Lower leg skin (tissue), 4 donors: ENCODE measurements around the gene LRRC23. TPM values are rescaled to one million over a fixed set of nuclear protein-coding genes. Genes with fewer than 3 reads are reported as not detected.
"Not testable (repeated sequence)": the region's sequence is repeated elsewhere in the genome, so short reads cannot be mapped to it uniquely, and the experiment has no call there.

Experiments used
- DNase-seq, 2 donors: peaks; one replicate each; pipeline ENCODE4 v3.0.0-alpha.2; 2019; ENCODE audit warnings: low spot score in 2 of 2
- H3K4me3 ChIP-seq: fragments of 200-600 bp; sonication (generic); 2 replicates; pipeline ENCODE4 v1.5.1; 2017; ENCODE audit warnings: mild to moderate bottlenecking, low read depth; ENCODE audit not compliant: poor library complexity, severe bottlenecking
- POLR2A ChIP-seq, 2 donors: fragments of 450-650 bp; IDR thresholded peaks; one replicate each; pipeline ENCODE4 v1.6.1; 2016 to 2017; ENCODE audit warnings: antibody characterized with exemption in 2 of 2, mild to moderate bottlenecking in 1 of 2, moderate library complexity in 1 of 2
- WGBS, 2 donors: methylation state at CpG; one replicate each; pipeline ENCODE4 v1.1.5; 2018; 5-methylcytosine and 5-hydroxymethylcytosine counted together
- intact Hi-C: fragments of 100-400 bp; cut with DNase I; formaldehyde crosslinking; loops from one replicate; pipeline ENCODE4 v1.15.0; 2023; ENCODE audit warnings: low total_unique reads
- total RNA-seq, 4 donors: library from RNA; depleted of rRNA; stranded (reverse); fragments of >200 nt; gene quantifications; one replicate each; pipeline ENCODE4 v1.1.0, GENCODE V29; 2016
- TF ChIP-seq, protein P1 (sequence below), 3 donors: fragments of 450-650 bp; IDR thresholded peaks; one replicate each; pipeline ENCODE4 v1.5.1; 2016; ENCODE audit warnings: antibody characterized with exemption in 3 of 3, mild to moderate bottlenecking in 3 of 3, moderate library complexity in 2 of 3

LRRC23 gene
- total RNA-seq, 4 donors from 2014 or later, result 6.4 to 11.5 (median 8.2) TPM

GRCh38 chr12:6902448-6902847 lies 2.2 kb upstream of the LRRC23 start:
- WGBS, 2 donors, result 82 to 85% methylated on average over 4 of the region's 4 CpGs
- intact Hi-C loops, result no loop called here
- no peak for DNase-seq
- TF ChIP-seq, protein P1, sequence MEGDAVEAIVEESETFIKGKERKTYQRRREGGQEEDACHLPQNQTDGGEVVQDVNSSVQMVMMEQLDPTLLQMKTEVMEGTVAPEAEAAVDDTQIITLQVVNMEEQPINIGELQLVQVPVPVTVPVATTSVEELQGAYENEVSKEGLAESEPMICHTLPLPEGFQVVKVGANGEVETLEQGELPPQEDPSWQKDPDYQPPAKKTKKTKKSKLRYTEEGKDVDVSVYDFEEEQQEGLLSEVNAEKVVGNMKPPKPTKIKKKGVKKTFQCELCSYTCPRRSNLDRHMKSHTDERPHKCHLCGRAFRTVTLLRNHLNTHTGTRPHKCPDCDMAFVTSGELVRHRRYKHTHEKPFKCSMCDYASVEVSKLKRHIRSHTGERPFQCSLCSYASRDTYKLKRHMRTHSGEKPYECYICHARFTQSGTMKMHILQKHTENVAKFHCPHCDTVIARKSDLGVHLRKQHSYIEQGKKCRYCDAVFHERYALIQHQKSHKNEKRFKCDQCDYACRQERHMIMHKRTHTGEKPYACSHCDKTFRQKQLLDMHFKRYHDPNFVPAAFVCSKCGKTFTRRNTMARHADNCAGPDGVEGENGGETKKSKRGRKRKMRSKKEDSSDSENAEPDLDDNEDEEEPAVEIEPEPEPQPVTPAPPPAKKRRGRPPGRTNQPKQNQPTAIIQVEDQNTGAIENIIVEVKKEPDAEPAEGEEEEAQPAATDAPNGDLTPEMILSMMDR (IDR thresholded peaks at IDR 0.05), result no peak
- TF ChIP-seq POLR2A (IDR thresholded peaks at IDR 0.05), result no peak
- H3K4me3 ChIP-seq, result no peak overlapping the region

- H3K4me3 ChIP-seq, result no peak overlapping the region
- TF ChIP-seq, protein P1 (IDR thresholded peaks at IDR 0.05), result no peak
- no peak for TF ChIP-seq POLR2A (IDR thresholded peaks at IDR 0.05)
- intact Hi-C loops, result no loop called here
- WGBS, 2 donors, result 58 to 68% methylated on average over 1 of the region's 1 CpG
- no peak for DNase-seq
These were observed 900 bp upstream of the LRRC23 start for GRCh38 chr12:6903722-6904121.

DNA sequence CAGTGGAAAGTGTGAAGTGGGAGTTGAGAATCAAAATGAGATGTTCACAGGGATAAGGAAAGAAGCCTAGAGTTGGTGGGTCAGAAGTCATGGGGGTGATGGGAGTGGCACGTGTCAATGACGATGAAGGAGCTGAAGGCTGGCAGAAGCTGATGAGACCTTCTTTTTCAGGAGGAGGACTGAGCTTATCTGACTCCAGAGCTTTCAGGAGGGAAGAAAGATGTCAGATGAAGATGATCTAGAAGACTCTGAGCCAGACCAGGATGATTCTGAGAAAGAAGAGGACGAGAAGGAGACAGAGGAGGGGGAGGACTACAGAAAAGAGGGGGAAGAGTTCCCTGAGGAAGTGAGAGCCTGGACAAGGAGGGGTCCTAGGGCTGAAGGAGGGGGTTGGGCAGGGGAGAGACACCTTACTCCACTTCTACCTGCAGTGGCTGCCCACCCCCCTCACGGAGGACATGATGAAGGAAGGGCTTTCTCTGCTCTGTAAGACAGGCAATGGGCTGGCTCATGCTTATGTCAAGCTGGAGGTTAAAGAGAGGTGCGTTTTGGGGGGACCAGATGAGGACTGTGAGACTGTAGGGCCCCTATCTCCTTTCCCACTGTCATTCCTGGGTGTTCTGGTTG lies 905 bp downstream of the LRRC23 start:
- 62 to 71% methylated on average over 5 of the region's 5 CpGs for WGBS, 2 donors
- TF ChIP-seq, protein P1 (IDR thresholded peaks at IDR 0.05), result no peak
- no peak for TF ChIP-seq POLR2A (IDR thresholded peaks at IDR 0.05)
- intact Hi-C loops, result no loop called here
- no peak overlapping the region for H3K4me3 ChIP-seq
- no peak for DNase-seq

DNA sequence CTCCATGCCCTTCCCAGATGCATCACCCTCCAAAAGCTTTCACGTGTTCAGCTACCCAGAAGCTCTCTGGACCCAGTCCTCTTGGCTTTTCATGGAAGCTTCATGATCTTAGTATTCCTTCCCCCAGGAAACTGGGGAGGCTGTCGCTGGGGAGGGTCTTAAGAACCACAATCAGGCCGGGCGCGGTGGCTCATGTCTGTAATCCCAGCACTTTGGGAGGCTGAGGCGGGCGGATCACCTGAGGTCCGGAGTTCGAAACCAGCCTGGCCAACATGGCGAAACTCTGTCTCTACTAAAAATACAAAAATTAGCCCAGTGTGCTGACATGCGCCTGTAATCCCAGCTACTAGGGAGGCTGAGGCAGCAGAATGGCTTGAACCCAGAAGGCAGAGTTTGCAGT lies 3.5 kb downstream of the LRRC23 start:
- WGBS, 2 donors, result 95 to 97% methylated on average over 11 of the region's 11 CpGs
- DNase-seq, H3K4me3 ChIP-seq, intact Hi-C loops: not testable (repeated sequence)

GRCh38 chr12:6909421-6910145 lies 5.0 kb downstream of the LRRC23 start:
- DNase-seq, result no peak
- no peak overlapping the region for H3K4me3 ChIP-seq
- no peak for TF ChIP-seq POLR2A (IDR thresholded peaks at IDR 0.05)
- TF ChIP-seq, protein P1 (IDR thresholded peaks at IDR 0.05), result no peak
- intact Hi-C loops, result no loop called here
- 79 to 88% methylated on average over 4 of the region's 4 CpGs for WGBS, 2 donors

DNA sequence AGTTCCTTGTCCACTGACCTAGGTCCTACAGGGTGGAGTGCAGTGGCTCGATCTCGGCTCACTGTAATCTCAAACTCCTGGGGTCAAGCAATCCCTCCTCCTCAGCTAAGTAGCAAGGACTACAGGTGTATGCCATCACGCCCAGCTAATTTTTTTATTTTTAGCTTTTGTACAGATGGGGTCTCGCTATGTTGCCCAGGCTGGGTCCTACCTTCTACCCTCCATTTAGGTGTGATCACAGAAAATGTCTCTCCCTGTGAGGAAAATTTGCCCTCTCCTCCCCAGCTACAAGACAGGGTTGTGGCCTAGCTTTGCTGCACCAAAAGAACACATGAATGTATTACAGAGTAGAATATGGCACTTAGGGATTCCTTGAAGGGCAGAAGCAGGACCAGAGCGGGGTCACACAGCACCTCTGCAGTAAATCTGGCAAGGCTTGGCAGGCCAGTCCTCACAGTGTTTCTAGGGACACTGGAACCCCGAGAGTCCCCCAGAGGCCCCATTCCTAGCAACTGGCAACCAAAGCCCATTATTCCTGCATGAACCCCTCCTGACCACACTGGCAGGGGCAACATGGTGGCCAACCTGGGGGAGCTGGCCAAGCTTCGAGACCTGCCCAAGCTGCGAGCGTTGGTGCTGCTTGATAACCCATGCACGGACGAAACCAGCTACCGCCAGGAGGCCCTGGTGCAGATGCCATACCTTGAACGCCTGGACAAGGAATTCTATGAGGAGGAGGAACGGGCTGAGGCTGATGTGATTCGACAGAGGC lies 7.7 kb downstream of the LRRC23 start:
- H3K4me3 ChIP-seq, result no peak overlapping the region
- 91 to 95% methylated on average over 15 of the region's 15 CpGs for WGBS, 2 donors
- DNase-seq, result no peak
- intact Hi-C loops, result no loop called here
- TF ChIP-seq POLR2A (IDR thresholded peaks at IDR 0.05), result no peak
- TF ChIP-seq, protein P1 (IDR thresholded peaks at IDR 0.05), result no peak
